Activated CD8-positive, alpha-beta memory T cell treated with anti-CD3 and anti-CD28 coated beads, Interleukin-2, amount 10 ng/mL, durations not matched to agents 7 days and 5 days (primary cell): ENCODE measurements around the gene COL6A5. TPM values are rescaled to one million over a fixed set of nuclear protein-coding genes. Genes with fewer than 3 reads are reported as not detected.

ENCODE experiments used
- ATAC-seq: fragments of 150-1000 bp; cut with Tn5 transposase; one replicate; pipeline ENCODE4 v1.10.0; 2021; ENCODE audit warnings: moderate library complexity
- CTCF ChIA-PET: fragments of 350-600 bp; sonication (Branson Sonifier 250); formaldehyde crosslinking; loops from one replicate; lab custom pipeline; 2021; ENCODE audit warnings: antibody characterized with exemption; lab: Charles Lee
- DNase-seq: peaks from one replicate; pipeline ENCODE4 v3.0.0-alpha.2; 2020
- H3K27ac Mint-ChIP-seq: one replicate; pipeline ENCODE4 v1.8.0; 2021; ENCODE audit warnings: mild to moderate bottlenecking, mixed read lengths
- H3K27me3 Mint-ChIP-seq: one replicate; pipeline ENCODE4 v1.8.0; 2021; ENCODE audit warnings: mixed read lengths
- H3K36me3 Mint-ChIP-seq: one replicate; pipeline ENCODE4 v1.8.0; 2021; ENCODE audit warnings: mild to moderate bottlenecking, mixed read lengths
- H3K4me1 Mint-ChIP-seq: one replicate; pipeline ENCODE4 v1.8.0; 2021; ENCODE audit warnings: mixed read lengths
- H3K4me3 Mint-ChIP-seq: one replicate; pipeline ENCODE4 v1.8.0; 2021; ENCODE audit warnings: mild to moderate bottlenecking, moderate library complexity, mixed read lengths
- H3K9me3 Mint-ChIP-seq: one replicate; pipeline ENCODE4 v1.8.0; 2022; ENCODE audit warnings: low read depth, mixed read lengths
- total RNA-seq, 2 experiments: library from RNA; stranded (reverse); gene quantifications; one replicate each; pipeline ENCODE4 v1.2.3, GENCODE V29; 2021

COL6A5 gene
- total RNA-seq, 2 experiments from 2014 or later = 0.02 TPM; not detected in 1

GRCh38 chr3:130354430-130354829 lies 9.0 kb downstream of the COL6A5 start:
- no peaks in the 10 kb centered on the region for H3K9me3 Mint-ChIP-seq
- ATAC-seq (no peak), DNase-seq (no peak)
- H3K27me3 Mint-ChIP-seq = peaks cover 23% of the 10 kb centered on the region
- H3K4me1 Mint-ChIP-seq = peaks cover 10% of the 10 kb centered on the region
- H3K27ac Mint-ChIP-seq = no peak overlapping the region
- CTCF ChIA-PET = no interaction called here
- H3K4me3 Mint-ChIP-seq = no peak overlapping the region
- H3K36me3 Mint-ChIP-seq = no peaks in the 10 kb centered on the region

GRCh38 chr3:130374033-130374432 lies 28.6 kb downstream of the COL6A5 start:
- Mint-ChIP-seq H3K27ac (no peak overlapping the region), H3K4me3 (no peak overlapping the region), H3K36me3 (no peaks in the 10 kb centered on the region), H3K27me3 (no peaks in the 10 kb centered on the region), H3K4me1 (no peaks in the 10 kb centered on the region), H3K9me3 (no peaks in the 10 kb centered on the region)
- CTCF ChIA-PET = no interaction called here
- DNase-seq = no peak
- no peak for ATAC-seq

- H3K4me1 Mint-ChIP-seq = no peaks in the 10 kb centered on the region
- no peak overlapping the region for H3K4me3 Mint-ChIP-seq
- DNase-seq (no peak), ATAC-seq (no peak)
- no peak overlapping the region for H3K27ac Mint-ChIP-seq
- no peaks in the 10 kb centered on the region for H3K36me3 Mint-ChIP-seq
- CTCF ChIA-PET = no interaction called here
- no peaks in the 10 kb centered on the region for H3K9me3 Mint-ChIP-seq
- no peaks in the 10 kb centered on the region for H3K27me3 Mint-ChIP-seq
Measured at GRCh38 chr3:130374908-130375307, 29.4 kb downstream of the COL6A5 start.

GRCh38 chr3:130377960-130378676 lies 32.6 kb downstream of the COL6A5 start:
- no peaks in the 10 kb centered on the region for H3K36me3 Mint-ChIP-seq
- ATAC-seq (no peak), DNase-seq (no peak)
- H3K27me3 Mint-ChIP-seq = peaks cover 2% of the 10 kb centered on the region
- H3K4me1 Mint-ChIP-seq = no peaks in the 10 kb centered on the region
- H3K4me3 Mint-ChIP-seq = no peak overlapping the region
- H3K27ac Mint-ChIP-seq = no peak overlapping the region
- CTCF ChIA-PET = no interaction called here
- no peaks in the 10 kb centered on the region for H3K9me3 Mint-ChIP-seq

- H3K9me3 Mint-ChIP-seq = no peaks in the 10 kb centered on the region
- no peak for DNase-seq
- H3K27ac Mint-ChIP-seq = no peak overlapping the region
- no peaks in the 10 kb centered on the region for H3K36me3 Mint-ChIP-seq
- no peak overlapping the region for H3K4me3 Mint-ChIP-seq
- CTCF ChIA-PET = no interaction called here
- H3K27me3 Mint-ChIP-seq = peaks cover 2% of the 10 kb centered on the region
- no peak for ATAC-seq
- no peaks in the 10 kb centered on the region for H3K4me1 Mint-ChIP-seq
Measured at GRCh38 chr3:130378677-130379191, 33.3 kb downstream of the COL6A5 start.

- Mint-ChIP-seq H3K9me3 (no peaks in the 10 kb centered on the region), H3K27me3 (peaks cover 5% of the 10 kb centered on the region), H3K36me3 (no peaks in the 10 kb centered on the region), H3K27ac (no peak overlapping the region), H3K4me1 (no peaks in the 10 kb centered on the region), H3K4me3 (no peak overlapping the region)
- no peak for DNase-seq
- ATAC-seq = no peak
- CTCF ChIA-PET = no interaction called here
Measured at GRCh38 chr3:130379274-130379673, 33.8 kb downstream of the COL6A5 start.

GRCh38 chr3:130380398-130380797 lies 34.9 kb downstream of the COL6A5 start:
- H3K9me3 Mint-ChIP-seq = no peaks in the 10 kb centered on the region
- no peaks in the 10 kb centered on the region for H3K36me3 Mint-ChIP-seq
- H3K27ac Mint-ChIP-seq = no peak overlapping the region
- ATAC-seq (no peak), DNase-seq (no peak)
- no peak overlapping the region for H3K4me3 Mint-ChIP-seq
- CTCF ChIA-PET = no interaction called here
- peaks cover 5% of the 10 kb centered on the region for H3K27me3 Mint-ChIP-seq
- no peaks in the 10 kb centered on the region for H3K4me1 Mint-ChIP-seq

GRCh38 chr3:130383424-130383823 lies 38.0 kb downstream of the COL6A5 start:
- peaks cover 8% of the 10 kb centered on the region for H3K27me3 Mint-ChIP-seq
- no peak overlapping the region for H3K4me3 Mint-ChIP-seq
- no peak for ATAC-seq
- H3K9me3 Mint-ChIP-seq = no peaks in the 10 kb centered on the region
- H3K4me1 Mint-ChIP-seq = no peaks in the 10 kb centered on the region
- CTCF ChIA-PET = no interaction called here
- no peaks in the 10 kb centered on the region for H3K36me3 Mint-ChIP-seq
- DNase-seq = no peak
- H3K27ac Mint-ChIP-seq = no peak overlapping the region

- H3K4me1 Mint-ChIP-seq = no peaks in the 10 kb centered on the region
- no peak overlapping the region for H3K27ac Mint-ChIP-seq
- ATAC-seq (no peak), DNase-seq (no peak)
- no peaks in the 10 kb centered on the region for H3K36me3 Mint-ChIP-seq
- H3K9me3 Mint-ChIP-seq = no peaks in the 10 kb centered on the region
- H3K4me3 Mint-ChIP-seq = no peak overlapping the region
- CTCF ChIA-PET = no interaction called here
- H3K27me3 Mint-ChIP-seq = peaks cover 8% of the 10 kb centered on the region
Measured at GRCh38 chr3:130384476-130385025, 39.1 kb downstream of the COL6A5 start.

GRCh38 chr3:130386604-130387263 lies 41.3 kb downstream of the COL6A5 start:
- Mint-ChIP-seq H3K36me3 (no peaks in the 10 kb centered on the region), H3K9me3 (no peaks in the 10 kb centered on the region), H3K4me1 (no peaks in the 10 kb centered on the region), H3K4me3 (no peak overlapping the region), H3K27ac (no peak overlapping the region), H3K27me3 (peaks cover 10% of the 10 kb centered on the region)
- no peak for DNase-seq
- CTCF ChIA-PET = no interaction called here
- no peak for ATAC-seq

GRCh38 chr3:130389743-130390478 lies 44.4 kb downstream of the COL6A5 start:
- H3K27ac Mint-ChIP-seq = no peak overlapping the region
- H3K36me3 Mint-ChIP-seq = no peaks in the 10 kb centered on the region
- no peaks in the 10 kb centered on the region for H3K4me1 Mint-ChIP-seq
- ATAC-seq = no peak
- no peaks in the 10 kb centered on the region for H3K9me3 Mint-ChIP-seq
- no peak for DNase-seq
- peaks cover 5% of the 10 kb centered on the region for H3K27me3 Mint-ChIP-seq
- CTCF ChIA-PET = no interaction called here
- H3K4me3 Mint-ChIP-seq = no peak overlapping the region

GRCh38 chr3:130392266-130392665 lies 46.8 kb downstream of the COL6A5 start:
- Mint-ChIP-seq H3K36me3 (no peaks in the 10 kb centered on the region), H3K9me3 (no peaks in the 10 kb centered on the region), H3K4me3 (no peak overlapping the region), H3K27ac (no peak overlapping the region), H3K27me3 (peaks cover 2% of the 10 kb centered on the region), H3K4me1 (no peaks in the 10 kb centered on the region)
- ATAC-seq = no peak
- DNase-seq = no peak
- CTCF ChIA-PET = no interaction called here

GRCh38 chr3:130393594-130393993 lies 48.1 kb downstream of the COL6A5 start:
- no peaks in the 10 kb centered on the region for H3K36me3 Mint-ChIP-seq
- DNase-seq (no peak), ATAC-seq (no peak)
- no peaks in the 10 kb centered on the region for H3K4me1 Mint-ChIP-seq
- H3K9me3 Mint-ChIP-seq = no peaks in the 10 kb centered on the region
- peaks cover 2% of the 10 kb centered on the region for H3K27me3 Mint-ChIP-seq
- CTCF ChIA-PET = no interaction called here
- H3K27ac Mint-ChIP-seq = no peak overlapping the region
- no peak overlapping the region for H3K4me3 Mint-ChIP-seq
